ENCODE data around the gene HDAC8. TPM values are rescaled to one million over a fixed set of nuclear protein-coding genes. Genes with fewer than 3 reads are reported as not detected.

HDAC8 gene
- polyA plus RNA-seq, 3 donors = 12.2 to 27.8 (median 14.9) TPM

- no peak overlapping the region for H3K27ac ChIP-seq (ENCODE audit: low read depth, low read length)
- 27 to 29% (median 28%) methylated on average over 15 of the region's 15 CpGs for whole genome bisulfite sequencing, 3 donors
Measured at GRCh38 chrX:72309297-72310071, 263.2 kb downstream of the HDAC8 start.

GRCh38 chrX:72308566-72309296, 263.9 kb downstream of the HDAC8 start:
- 2 to 10% (median 2%) methylated on average over 23 to 24 of the region's 24 CpGs for WGBS, 3 donors
- H3K27ac ChIP-seq (ENCODE audit: low read depth, low read length) = no peak overlapping the region

GRCh38 chrX:72308209-72308565, 264.5 kb downstream of the HDAC8 start:
- H3K27ac ChIP-seq (ENCODE audit: low read depth, low read length) = no peak overlapping the region
- whole genome bisulfite sequencing, 3 donors = 8 to 16% (median 11%) methylated on average over 11 of the region's 11 CpGs

GRCh38 chrX:72307646-72308051, 265.0 kb downstream of the HDAC8 start:
- WGBS, 3 donors = 3 to 20% (median 6%) methylated on average over 15 to 17 of the region's 17 CpGs
- H3K27ac ChIP-seq (ENCODE audit: low read depth, low read length) = no peak overlapping the region

GRCh38 chrX:72306851-72307645, 265.6 kb downstream of the HDAC8 start:
- WGBS, 3 donors = 1 to 10% (median 3%) methylated on average over 38 to 56 of the region's 56 CpGs
- no peak overlapping the region for H3K27ac ChIP-seq (ENCODE audit: low read depth, low read length)

- 0 to 3% (median 1%) methylated on average over 1 to 78 of the region's 92 CpGs for WGBS, 3 donors
- H3K27ac ChIP-seq (ENCODE audit: low read depth, low read length) = no peak overlapping the region
Measured at GRCh38 chrX:72306085-72306801, 266.4 kb downstream of the HDAC8 start.

- no peak within 1 kb of the TSS for H3K27ac ChIP-seq (ENCODE audit: low read depth, low read length)
- 1 to 8% (median 1%) methylated on average over 56 to 68 of the region's 68 CpGs for WGBS, 3 donors
Measured at GRCh38 chrX:72305286-72306084, 267.2 kb downstream of the HDAC8 start, which contains the start of gene CITED1. Gene CITED1, minus strand, starts transcription at chrX:72305914. Its CDS starts 3,045 bp downstream, at chrX:72302869.

GRCh38 chrX:72304877-72305276, 267.8 kb downstream of the HDAC8 start:
- no peak overlapping the region for H3K27ac ChIP-seq (ENCODE audit: low read depth, low read length)
- 1 to 9% (median 2%) methylated on average over 24 to 26 of the region's 26 CpGs for WGBS, 3 donors

- H3K27ac ChIP-seq (ENCODE audit: low read depth, low read length) = no peak overlapping the region
- WGBS, 3 donors = 83 to 94% (median 89%) methylated on average over 8 to 9 of the region's 9 CpGs
Measured at GRCh38 chrX:72301781-72302180, 270.9 kb downstream of the HDAC8 start.

GRCh38 chrX:72299891-72300630, 272.6 kb downstream of the HDAC8 start:
- whole genome bisulfite sequencing, 3 donors = 76 to 88% (median 81%) methylated on average over 4 of the region's 4 CpGs
- H3K27ac ChIP-seq (ENCODE audit: low read depth, low read length) = no peak overlapping the region

- 26 to 42% (median 33%) methylated on average over 4 of the region's 4 CpGs for WGBS, 3 donors
- no peak overlapping the region for H3K27ac ChIP-seq (ENCODE audit: low read depth, low read length)
Measured at GRCh38 chrX:72297953-72298730, 274.5 kb downstream of the HDAC8 start.

- H3K27ac ChIP-seq (ENCODE audit: low read depth, low read length) = no peak overlapping the region
- 50 to 81% (median 54%) methylated on average over 1 of the region's 1 CpG for WGBS, 3 donors
Measured at GRCh38 chrX:72296991-72297390, 275.7 kb downstream of the HDAC8 start.

- H3K27ac ChIP-seq (ENCODE audit: low read depth, low read length) = no peak overlapping the region
- WGBS, 3 donors = 89 to 94% (median 89%) methylated on average over 5 of the region's 5 CpGs
Measured at GRCh38 chrX:72295745-72296144, 276.9 kb downstream of the HDAC8 start.

GRCh38 chrX:72294497-72294896, 278.1 kb downstream of the HDAC8 start:
- WGBS, 3 donors = 29 to 66% (median 41%) methylated on average over 1 of the region's 1 CpG
- no peak overlapping the region for H3K27ac ChIP-seq (ENCODE audit: low read depth, low read length)

GRCh38 chrX:72282302-72282701, 290.3 kb downstream of the HDAC8 start:
- H3K27ac ChIP-seq (ENCODE audit: low read depth, low read length) = no peak overlapping the region
- 95 to 98% (median 96%) methylated on average over 1 of the region's 1 CpG for WGBS, 3 donors

GRCh38 chrX:72280321-72280845, 292.3 kb downstream of the HDAC8 start:
- 66 to 72% (median 67%) methylated on average over 5 of the region's 5 CpGs for WGBS, 3 donors
- no peak overlapping the region for H3K27ac ChIP-seq (ENCODE audit: low read depth, low read length)
